GM12864 (cell line): ENCODE data around the gene SPRED1.
"Not testable (repeated sequence)": the region's sequence is repeated elsewhere in the genome, so short reads cannot be mapped to it uniquely, and the experiment has no call there.

ENCODE experiments used
- DNase-seq: peaks from one replicate; pipeline ENCODE4 v3.0.0-alpha.2; 2011; ENCODE audit warnings: low read depth
- H3K4me3 ChIP-seq: 2 replicates; pipeline ENCODE4 v1.5.1; 2011; ENCODE audit warnings: mild to moderate bottlenecking, low read depth, low read length, control low read depth
- CTCF ChIP-seq: IDR thresholded peaks from 2 replicates; pipeline ENCODE4 v1.5.1; 2011; ENCODE audit warnings: low read depth, mild to moderate bottlenecking, moderate library complexity, low read length, control low read depth, inconsistent platforms; ENCODE audit errors: missing control alignments

The SPRED1 gene

GRCh38 chr15:38228618-38229017, 24.0 kb upstream of the SPRED1 start:
- DNase-seq = no peak
- no peak overlapping the region for H3K4me3 ChIP-seq
- no peak for TF ChIP-seq CTCF

GRCh38 chr15:38229705-38230310, 22.8 kb upstream of the SPRED1 start:
- H3K4me3 ChIP-seq = no peak overlapping the region
- DNase-seq = no peak
- no peak for TF ChIP-seq CTCF

- TF ChIP-seq CTCF = no peak
- DNase-seq = no peak
Observed at GRCh38 chr15:38231436-38231835, 21.2 kb upstream of the SPRED1 start.

GRCh38 chr15:38237021-38237420, 15.6 kb upstream of the SPRED1 start:
- not testable (repeated sequence) for H3K4me3 ChIP-seq, DNase-seq

More at GRCh38 chr15:38231436-38231835, 21.2 kb upstream of the SPRED1 start:
- H3K4me3 ChIP-seq = no peak overlapping the region

GRCh38 chr15:38238311-38238710, 14.3 kb upstream of the SPRED1 start:
- no peak overlapping the region for H3K4me3 ChIP-seq
- no peak for DNase-seq
- TF ChIP-seq CTCF = no peak

GRCh38 chr15:38242055-38242454, 10.6 kb upstream of the SPRED1 start:
- H3K4me3 ChIP-seq = no peak overlapping the region
- no peak for DNase-seq
- no peak for TF ChIP-seq CTCF

- DNase-seq = no peak
- no peak for TF ChIP-seq CTCF
- H3K4me3 ChIP-seq = no peak overlapping the region
Observed at GRCh38 chr15:38243278-38244055, 9.2 kb upstream of the SPRED1 start.
